ENCODE measurements around the gene UBB. TPM values are rescaled to one million over a fixed set of nuclear protein-coding genes. Genes with fewer than 3 reads are reported as not detected.

UBB gene
- total RNA-seq, 2 experiments from 2014 or later = 1,291 to 2,854 TPM

- H3K4me2 ChIP-seq (ENCODE audit: low read length) = no peak overlapping the region
- no peak overlapping the region for H2AFZ ChIP-seq (ENCODE audit: low read length)
- H4K20me1 ChIP-seq (ENCODE audit: insufficient read depth, low read length) = no peaks in the 10 kb centered on the region
- H3K9me2 ChIP-seq (ENCODE audit: insufficient read depth, low read length) = no peaks in the 10 kb centered on the region
- no peak for DNase-seq (ENCODE audit: low spot score)
- H3K9me3 ChIP-seq (ENCODE audit: low read length) = no peaks in the 10 kb centered on the region
- BruUV-seq (replicated peaks) = no TSS peak
- H3K79me2 ChIP-seq (ENCODE audit: insufficient read depth, low read depth, low read length) = no peaks in the 10 kb centered on the region
- no peaks in the 10 kb centered on the region for H3K4me1 ChIP-seq (ENCODE audit: insufficient read depth, low read length, poor library complexity, severe bottlenecking)
- intact Hi-C loops (cut with micrococcal nuclease; ENCODE audit: unreplicated experiment) = no loop called here
- TF ChIP-seq EZH2phosphoT487 (IDR thresholded peaks at IDR 0.05; ENCODE audit: borderline replicate concordance, low read depth, low read length) (no peak), CTCF (conservative IDR thresholded peaks at IDR 0.05; ENCODE audit: low read length) (no peak)
- ChIA-PET CTCF (ENCODE audit: unreplicated experiment) (no interaction called here), POLR2A (interaction anchor here (0.6 kb wide), 1 partner anchor 16 kb away, joined by 3 read pairs; no protein-coding TSS in a partner anchor)
- H3K36me3 ChIP-seq (ENCODE audit: insufficient read depth, low read length) = no peaks in the 10 kb centered on the region
- H3K4me3 ChIP-seq (ENCODE audit: low read depth, low read length, poor library complexity, severe bottlenecking) = no peak overlapping the region
- H3K27ac ChIP-seq (ENCODE audit: low read depth, low read length, poor library complexity, severe bottlenecking) = no peak overlapping the region
Observed at GRCh38 chr17:16432017-16432416, 51.1 kb downstream of the UBB start.

Other genes with a start within 250 kb of the UBB start
- 68.0 and 80.6 TPM in 2 replicates for gene NCOR1, start 165.6 kb upstream of the UBB start, total RNA-seq (2014; rRNA removed; shearing (Covaris generic))
- gene NCOR1, start 165.6 kb upstream of the UBB start, total RNA-seq (2022) = 134 and 157 TPM in 2 replicates
- gene PIGL, start 163.9 kb upstream of the UBB start, total RNA-seq (2014; rRNA removed; shearing (Covaris generic)) = 38.1 and 39.4 TPM in 2 replicates
- 43.6 and 50.0 TPM in 2 replicates for gene PIGL, start 163.9 kb upstream of the UBB start, total RNA-seq (2022)
- 71.9 and 77.3 TPM in 2 replicates for gene CENPV, start 27.6 kb upstream of the UBB start, total RNA-seq (2014; rRNA removed; shearing (Covaris generic))
- 78.8 and 84.6 TPM in 2 replicates for gene CENPV, start 27.6 kb upstream of the UBB start, total RNA-seq (2022)
- 10.5 and 15.4 TPM in 2 replicates for gene TRPV2, start 34.5 kb downstream of the UBB start, total RNA-seq (2014; rRNA removed; shearing (Covaris generic))
- gene TRPV2, start 34.5 kb downstream of the UBB start, total RNA-seq (2022) = 4.9 and 5.3 TPM in 2 replicates
- not detected in 2 replicates for gene LRRC75A, start 111.1 kb downstream of the UBB start, total RNA-seq (2014; rRNA removed; shearing (Covaris generic))
- gene LRRC75A, start 111.1 kb downstream of the UBB start, total RNA-seq (2022) = not detected in 2 replicates
- 4.5 and 8.5 TPM in 2 replicates for gene ZNF287, start 188.1 kb downstream of the UBB start, total RNA-seq (2014; rRNA removed; shearing (Covaris generic))
- 7.0 and 9.1 TPM in 2 replicates for gene ZNF287, start 188.1 kb downstream of the UBB start, total RNA-seq (2022)